Retinal pigment epithelial cell (primary cell): Measurements from ENCODE around the gene TMPO.
"Not testable (repeated sequence)": the region's sequence is repeated elsewhere in the genome, so short reads cannot be mapped to it uniquely, and the experiment has no call there.

Experiments
- DNase-seq: peaks from one replicate; pipeline ENCODE4 v3.0.0-alpha.2; 2010; ENCODE audit warnings: low read depth
- H3K4me3 ChIP-seq: 2 replicates; pipeline ENCODE4 v1.5.1; 2011; ENCODE audit warnings: mild to moderate bottlenecking, low read length, control low read depth, moderate library complexity
- TF ChIP-seq, protein P1 (sequence below): conservative IDR thresholded peaks from 2 replicates; pipeline ENCODE4 v1.5.1; 2011; ENCODE audit warnings: low read depth, low read length, control low read depth, inconsistent platforms

Gene TMPO

DNA sequence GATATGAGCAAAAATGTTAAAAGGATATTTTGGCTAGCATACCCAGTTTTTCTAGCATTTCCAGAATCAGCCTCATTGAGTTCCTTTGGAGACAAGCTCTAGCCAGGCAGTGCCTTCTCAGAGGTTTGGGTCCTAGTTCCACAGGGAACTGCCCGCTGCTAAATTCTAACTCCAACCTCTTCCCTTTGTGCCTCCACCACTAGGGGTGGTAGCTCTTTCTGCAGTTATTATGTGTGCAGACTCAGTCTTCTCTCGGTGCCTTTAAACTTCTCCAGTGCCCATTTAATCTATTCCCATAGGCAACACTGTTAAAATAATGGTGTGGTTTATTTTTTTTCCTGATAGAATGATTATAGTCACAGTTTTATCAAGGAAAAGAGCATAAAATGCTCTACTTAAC, 56.6 kb downstream of the TMPO start:
- no peak overlapping the region for H3K4me3 ChIP-seq
- TF ChIP-seq, protein P1, sequence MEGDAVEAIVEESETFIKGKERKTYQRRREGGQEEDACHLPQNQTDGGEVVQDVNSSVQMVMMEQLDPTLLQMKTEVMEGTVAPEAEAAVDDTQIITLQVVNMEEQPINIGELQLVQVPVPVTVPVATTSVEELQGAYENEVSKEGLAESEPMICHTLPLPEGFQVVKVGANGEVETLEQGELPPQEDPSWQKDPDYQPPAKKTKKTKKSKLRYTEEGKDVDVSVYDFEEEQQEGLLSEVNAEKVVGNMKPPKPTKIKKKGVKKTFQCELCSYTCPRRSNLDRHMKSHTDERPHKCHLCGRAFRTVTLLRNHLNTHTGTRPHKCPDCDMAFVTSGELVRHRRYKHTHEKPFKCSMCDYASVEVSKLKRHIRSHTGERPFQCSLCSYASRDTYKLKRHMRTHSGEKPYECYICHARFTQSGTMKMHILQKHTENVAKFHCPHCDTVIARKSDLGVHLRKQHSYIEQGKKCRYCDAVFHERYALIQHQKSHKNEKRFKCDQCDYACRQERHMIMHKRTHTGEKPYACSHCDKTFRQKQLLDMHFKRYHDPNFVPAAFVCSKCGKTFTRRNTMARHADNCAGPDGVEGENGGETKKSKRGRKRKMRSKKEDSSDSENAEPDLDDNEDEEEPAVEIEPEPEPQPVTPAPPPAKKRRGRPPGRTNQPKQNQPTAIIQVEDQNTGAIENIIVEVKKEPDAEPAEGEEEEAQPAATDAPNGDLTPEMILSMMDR: peak; percentile 44
- no peak for DNase-seq

DNA sequence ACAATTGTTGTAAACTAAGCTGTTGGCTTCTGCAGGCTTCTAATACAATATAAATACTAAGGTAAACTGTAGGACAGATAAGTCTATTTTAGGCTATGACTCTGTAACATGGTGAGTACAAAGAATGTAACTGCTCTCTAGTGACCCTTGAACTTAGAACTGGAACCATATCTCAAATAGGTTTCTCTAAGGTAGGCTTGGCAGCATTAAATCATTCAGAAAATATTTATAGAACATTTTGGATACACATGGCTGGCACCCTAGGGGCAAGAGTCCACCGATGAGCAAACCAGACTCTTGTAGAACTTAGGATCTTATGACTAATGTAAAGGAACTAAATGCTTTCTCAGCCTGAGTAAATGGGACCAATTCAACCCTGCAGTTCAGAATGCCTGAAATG, 58.7 kb downstream of the TMPO start:
- TF ChIP-seq, protein P1: no peak
- no peak for DNase-seq
- H3K4me3 ChIP-seq: no peak overlapping the region

DNA sequence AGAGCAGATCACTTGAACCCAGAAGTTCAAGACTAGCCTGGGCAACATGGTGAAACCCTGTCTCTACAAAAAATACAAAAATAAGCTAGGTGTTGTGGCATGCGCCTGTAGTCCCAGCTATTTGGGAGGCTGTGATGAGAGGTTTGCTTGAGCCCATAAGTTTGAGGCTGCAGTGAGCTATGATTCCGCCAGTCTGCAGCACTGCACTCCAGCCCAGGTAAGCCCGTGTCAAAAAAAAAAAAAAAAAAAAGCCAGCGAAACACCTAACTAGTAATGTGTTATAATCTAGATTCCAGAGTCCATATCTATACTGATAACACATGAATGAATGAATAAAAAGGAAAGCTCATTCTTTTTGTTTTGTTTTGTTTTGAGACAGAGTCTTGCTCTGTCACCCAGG, 59.6 kb downstream of the TMPO start:
- no peak for DNase-seq

DNA sequence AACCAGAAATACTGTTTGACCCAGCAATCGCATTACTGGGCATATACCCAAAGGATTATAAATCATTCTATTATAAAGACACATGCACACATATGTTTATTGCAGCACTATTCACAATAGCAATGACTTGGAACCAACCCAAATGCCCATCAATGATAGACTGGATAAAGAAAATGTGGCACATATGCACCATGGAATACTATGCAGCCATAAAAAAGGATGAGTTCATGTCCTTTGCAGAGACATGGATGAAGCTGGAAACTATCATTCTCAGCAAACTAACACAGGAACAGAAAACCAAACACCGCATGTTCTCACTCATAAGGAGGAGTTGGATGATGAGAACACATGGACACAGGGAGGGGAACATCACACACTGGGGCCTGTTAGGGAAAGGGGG, 61.4 kb downstream of the TMPO start:
- DNase-seq, H3K4me3 ChIP-seq: not testable (repeated sequence)

More for the DNA sequence above, 59.6 kb downstream of the TMPO start:
- no peak overlapping the region for H3K4me3 ChIP-seq
- TF ChIP-seq, protein P1: no peak

DNA sequence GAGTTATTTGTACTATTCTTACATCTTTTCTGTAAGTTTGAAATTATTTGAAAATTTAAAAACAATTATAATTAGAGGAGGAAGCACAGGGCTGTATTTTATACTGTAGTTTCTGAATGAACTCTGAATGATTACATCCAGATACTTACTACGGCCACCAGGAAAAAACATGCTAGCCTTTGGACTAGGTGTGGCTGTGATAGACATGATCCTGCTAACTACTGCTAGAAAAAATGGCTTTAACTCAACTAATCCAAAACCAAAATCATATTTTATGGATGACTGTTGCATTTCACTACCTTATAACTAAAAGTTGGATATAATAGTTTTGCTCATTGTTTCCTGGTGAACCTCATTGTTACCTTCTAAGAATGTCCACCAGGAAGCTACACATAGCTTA, 63.0 kb downstream of the TMPO start:
- no peak overlapping the region for H3K4me3 ChIP-seq
- no peak for DNase-seq
- TF ChIP-seq, protein P1: no peak

DNA sequence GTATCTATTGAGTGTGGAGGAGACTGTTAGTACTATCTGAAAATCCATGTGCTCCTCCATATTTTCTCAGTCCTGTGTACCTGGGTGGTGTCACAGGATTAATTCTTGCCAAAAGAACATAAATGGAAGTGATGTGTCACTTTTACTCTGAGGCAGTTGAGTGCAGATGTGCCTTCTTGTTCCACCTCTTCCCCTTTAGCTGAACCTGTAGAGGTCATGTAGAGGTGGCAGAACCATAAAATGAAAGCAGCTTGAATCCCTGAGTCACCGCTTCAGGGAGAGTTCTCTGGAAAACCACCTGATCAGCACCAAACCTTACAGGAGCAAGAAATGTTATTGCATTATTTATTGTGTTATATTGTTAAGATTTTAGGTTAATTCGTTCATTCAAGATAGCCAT, 63.4 kb downstream of the TMPO start:
- no peak for DNase-seq
- TF ChIP-seq, protein P1: no peak
- H3K4me3 ChIP-seq: no peak overlapping the region

DNA sequence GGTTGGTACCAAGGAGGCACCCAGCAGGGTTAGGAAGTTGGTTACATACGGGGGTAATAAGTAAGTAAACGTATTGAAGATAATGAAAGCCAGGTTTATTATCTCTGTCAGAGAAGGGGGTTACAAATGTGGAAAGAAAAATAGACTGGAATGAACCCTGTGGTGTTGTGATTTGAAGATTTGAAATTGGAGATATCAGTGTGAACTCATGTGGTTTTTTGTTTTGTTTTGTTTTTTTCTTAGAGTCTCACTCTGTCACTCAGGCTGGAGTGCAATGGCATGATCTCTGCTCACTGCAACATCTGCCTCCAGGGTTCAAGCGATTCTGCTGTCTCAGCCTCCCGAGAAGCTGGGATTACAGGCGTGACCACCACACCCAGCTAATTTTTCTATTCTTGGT, 64.0 kb downstream of the TMPO start:
- no peak for DNase-seq
- TF ChIP-seq, protein P1: no peak
- no peak overlapping the region for H3K4me3 ChIP-seq

DNA sequence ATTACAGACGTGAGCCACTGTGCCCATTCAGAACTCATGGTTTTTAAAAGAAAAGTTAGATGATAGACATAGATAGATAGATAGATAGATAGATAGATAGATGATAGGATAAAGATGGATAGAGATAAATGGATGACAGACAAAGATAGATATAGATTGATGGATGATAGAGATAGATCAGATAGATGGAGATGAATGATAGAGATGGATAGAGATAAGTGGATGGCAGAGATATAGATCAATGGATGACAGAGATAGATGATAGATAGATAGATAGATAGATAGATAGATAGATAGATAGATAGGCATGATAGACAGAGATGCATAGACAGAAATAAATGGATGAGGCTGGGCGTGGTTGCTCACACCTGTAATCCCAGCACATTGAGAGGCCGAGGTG, 64.4 kb downstream of the TMPO start:
- no peak overlapping the region for H3K4me3 ChIP-seq
- TF ChIP-seq, protein P1: no peak
- no peak for DNase-seq
